GM21737 (cell line): ENCODE data around the gene EML6.
"Not testable (repeated sequence)": the region's sequence is repeated elsewhere in the genome, so short reads cannot be mapped to it uniquely, and the experiment has no call there.

Experiments
- ATAC-seq: cut with Tn5 transposase; IDR thresholded peaks from one replicate; pipeline ENCODE4 v1.9.1; 2021; ENCODE audit warnings: mild to moderate bottlenecking, moderate library complexity; ENCODE audit not compliant: unreplicated experiment

Gene EML6

GRCh38 chr2:54979321-54980044 is 256.0 kb downstream of the EML6 start:
- no peak for ATAC-seq

- ATAC-seq, result no peak
Measured at GRCh38 chr2:54981385-54981784, 257.9 kb downstream of the EML6 start.

- ATAC-seq, result no peak
Measured at GRCh38 chr2:54983345-54984220, 260.1 kb downstream of the EML6 start.

- no peak for ATAC-seq
Measured at GRCh38 chr2:54984476-54984875, 261.0 kb downstream of the EML6 start.

- no peak for ATAC-seq
Measured at GRCh38 chr2:54986264-54986663, 262.8 kb downstream of the EML6 start.

GRCh38 chr2:54988612-54989011 is 265.1 kb downstream of the EML6 start:
- no peak for ATAC-seq

GRCh38 chr2:54990694-54991093 is 267.2 kb downstream of the EML6 start:
- not testable (repeated sequence) for ATAC-seq

GRCh38 chr2:54995553-54995952 is 272.1 kb downstream of the EML6 start:
- no peak for ATAC-seq

- ATAC-seq, result no peak
Measured at GRCh38 chr2:54997826-54998225, 274.4 kb downstream of the EML6 start.

GRCh38 chr2:54999182-54999581 is 275.7 kb downstream of the EML6 start:
- no peak for ATAC-seq

- ATAC-seq, result no peak
Measured at GRCh38 chr2:55000341-55000740, 276.9 kb downstream of the EML6 start.

GRCh38 chr2:55001716-55002115 is 278.3 kb downstream of the EML6 start:
- ATAC-seq, result no peak

GRCh38 chr2:55003706-55004639 is 280.5 kb downstream of the EML6 start:
- no peak for ATAC-seq

- ATAC-seq, result no peak
Measured at GRCh38 chr2:55006306-55006705, 282.8 kb downstream of the EML6 start.

GRCh38 chr2:55009277-55010060 is 286.0 kb downstream of the EML6 start:
- no peak for ATAC-seq

GRCh38 chr2:55010149-55010591 is 286.7 kb downstream of the EML6 start:
- ATAC-seq, result peak; percentile 96

- ATAC-seq, result no peak
Measured at GRCh38 chr2:55010915-55011314, 287.5 kb downstream of the EML6 start.

GRCh38 chr2:55011831-55012671 is 288.6 kb downstream of the EML6 start:
- ATAC-seq, result no peak
